T-helper 22 cell (primary cell): Measurements from ENCODE around the gene TGFBR3.

Source experiments
- DNase-seq: peaks from one replicate; pipeline ENCODE4 v3.0.0-alpha.2; 2020; ENCODE audit warnings: low read depth

Gene TGFBR3

DNA sequence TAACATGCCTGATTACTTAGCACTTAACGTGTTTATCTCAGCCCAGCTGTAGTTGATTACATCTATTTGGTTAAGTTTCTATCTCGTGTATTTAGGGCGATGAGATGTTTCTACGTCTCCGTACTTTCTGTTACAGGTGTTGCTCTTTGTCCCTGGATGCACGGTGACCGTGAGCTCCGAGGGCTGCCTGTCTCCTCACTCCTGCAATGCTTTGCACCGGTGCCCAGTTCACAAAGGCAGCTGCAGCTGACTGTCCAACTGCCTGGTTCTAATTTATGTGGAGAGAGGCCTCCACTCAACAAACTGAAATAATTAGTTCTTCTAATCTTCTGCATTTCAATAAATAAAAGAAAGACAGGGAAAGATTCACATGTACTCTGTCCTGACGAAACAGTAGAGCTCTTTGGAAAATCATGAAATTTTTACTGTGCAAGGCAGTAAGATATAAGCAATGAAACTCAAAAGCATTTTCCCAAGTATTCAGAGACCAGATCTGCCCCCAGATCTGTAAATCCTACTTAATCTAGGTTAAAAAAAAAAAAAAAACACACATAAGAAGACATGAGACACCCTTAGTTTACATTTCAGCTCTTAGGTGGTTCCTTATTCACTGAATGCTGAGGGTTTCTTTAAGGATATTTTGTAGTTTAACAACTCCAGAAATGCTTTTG, 108.2 kb downstream of the TGFBR3 start:
- no peak for DNase-seq

DNA sequence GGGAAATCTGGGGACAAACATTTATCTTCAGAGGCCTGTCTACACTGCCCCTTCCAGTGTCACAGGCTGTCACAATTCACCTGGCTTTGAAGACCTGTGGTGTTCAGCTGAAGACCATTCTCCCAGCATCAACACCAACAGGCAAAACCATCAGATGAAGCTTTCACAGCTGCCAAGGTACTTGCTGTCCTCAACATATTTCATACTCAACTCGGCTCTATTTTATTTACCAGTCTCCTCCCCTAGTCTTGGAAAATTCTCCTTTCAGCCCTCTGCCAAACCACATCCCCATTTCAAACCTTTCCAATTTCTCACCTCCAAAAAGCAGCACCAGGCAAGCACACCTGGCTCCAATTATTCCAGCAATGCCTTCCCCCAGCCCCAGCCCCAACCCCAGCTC, 108.8 kb downstream of the TGFBR3 start:
- no peak for DNase-seq

DNA sequence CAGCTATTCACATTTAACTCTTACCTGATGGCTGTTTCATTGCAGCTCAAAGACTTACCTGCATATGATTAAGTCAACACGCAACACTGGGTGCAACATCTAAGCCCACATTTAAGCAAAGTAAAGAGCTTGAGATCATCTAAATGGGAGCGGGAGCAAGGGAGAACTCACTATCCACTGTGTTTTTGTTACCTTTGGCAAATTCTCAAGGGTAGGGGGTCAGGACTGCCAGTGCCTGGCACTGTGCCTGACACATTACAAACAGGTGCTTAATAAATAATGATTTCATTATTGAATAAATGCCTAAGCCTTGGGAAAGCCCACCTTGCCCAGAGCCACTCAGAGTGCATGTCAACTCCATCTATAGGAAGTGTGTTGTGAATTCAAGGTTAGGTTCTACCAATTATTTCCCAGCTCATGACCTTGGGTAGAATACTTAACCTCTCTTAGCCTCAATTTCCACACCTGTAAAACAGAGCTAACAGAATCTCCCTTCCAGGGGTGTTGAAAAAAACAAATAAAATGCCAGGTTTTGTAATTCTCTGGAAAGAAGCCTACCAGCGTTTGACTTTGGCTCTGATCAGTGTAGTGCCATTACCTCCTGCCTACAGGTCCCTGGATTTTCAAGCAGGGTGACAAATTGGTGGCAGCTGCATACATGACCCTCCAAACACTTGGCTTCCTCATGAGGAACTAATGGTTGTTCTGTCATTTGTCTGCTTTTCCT, 109.7 kb downstream of the TGFBR3 start:
- DNase-seq: no peak

DNA sequence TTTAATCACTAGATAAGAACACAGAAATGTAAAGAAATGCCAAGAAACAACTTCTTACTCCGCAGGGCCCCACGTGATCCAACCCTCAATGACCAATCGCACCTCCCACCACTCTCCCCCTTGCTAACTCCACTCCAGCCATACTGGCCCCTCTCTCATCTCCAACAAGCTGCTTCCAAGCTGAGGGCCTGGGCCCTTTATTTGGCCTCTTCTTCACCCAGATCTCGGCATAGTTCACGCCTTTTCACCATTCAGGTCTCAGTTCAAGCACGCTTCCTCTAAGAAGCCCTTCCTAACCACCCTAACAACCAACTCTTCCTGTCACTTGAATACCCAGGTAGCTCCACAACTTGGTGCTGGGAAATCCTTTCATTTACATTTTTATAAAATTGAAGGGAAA, 110.7 kb downstream of the TGFBR3 start:
- no peak for DNase-seq

DNA sequence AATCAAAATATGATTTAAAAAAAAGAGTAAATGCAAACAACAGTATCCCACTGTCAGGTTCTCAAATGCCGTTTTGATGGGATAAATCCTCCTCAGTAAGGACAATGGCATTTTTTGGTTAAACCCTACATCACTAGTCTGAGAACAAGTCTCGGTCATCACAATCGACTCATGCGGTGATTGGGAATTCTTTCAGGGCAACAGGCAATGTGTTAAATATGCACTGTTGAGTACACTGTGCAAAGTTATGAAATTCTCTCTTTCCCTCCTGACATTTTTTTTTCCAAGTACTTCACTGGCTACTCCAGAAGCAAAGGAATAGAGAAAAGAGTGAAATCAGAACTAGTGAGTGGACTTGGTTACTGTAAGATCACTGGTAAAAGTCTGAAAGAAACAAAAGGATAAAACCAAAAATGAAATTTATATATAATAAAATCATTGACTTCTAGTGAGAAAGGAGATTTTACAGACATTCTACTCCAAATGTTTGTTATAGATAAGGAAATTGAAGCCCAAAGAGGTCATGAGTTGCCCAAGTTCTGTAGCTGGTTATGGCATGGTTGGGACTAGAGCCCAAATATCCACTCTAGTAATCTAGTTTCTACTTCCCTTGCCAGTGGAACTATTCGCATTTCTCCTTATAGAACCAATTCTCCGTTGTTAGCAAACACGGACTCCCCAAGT, 111.3 kb downstream of the TGFBR3 start:
- no peak for DNase-seq

DNA sequence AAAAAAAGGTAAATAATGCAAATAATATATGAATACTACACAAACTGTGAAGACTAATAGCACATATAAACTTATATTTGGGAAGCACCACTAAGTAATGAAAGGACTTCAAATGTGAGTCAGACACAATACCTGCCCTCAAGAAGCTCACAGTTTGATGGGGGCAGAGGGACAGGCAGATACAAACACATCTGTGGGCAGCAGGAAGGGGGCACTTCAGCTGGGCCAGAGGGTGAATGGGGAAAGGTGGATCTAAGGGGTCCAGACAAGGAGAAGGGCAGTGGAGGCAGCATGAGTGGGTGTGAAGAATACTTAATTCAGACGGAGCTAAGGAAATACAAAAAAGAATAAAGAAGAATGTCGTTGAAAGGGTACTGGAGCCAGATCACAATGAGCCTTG, 114.2 kb downstream of the TGFBR3 start:
- no peak for DNase-seq

DNA sequence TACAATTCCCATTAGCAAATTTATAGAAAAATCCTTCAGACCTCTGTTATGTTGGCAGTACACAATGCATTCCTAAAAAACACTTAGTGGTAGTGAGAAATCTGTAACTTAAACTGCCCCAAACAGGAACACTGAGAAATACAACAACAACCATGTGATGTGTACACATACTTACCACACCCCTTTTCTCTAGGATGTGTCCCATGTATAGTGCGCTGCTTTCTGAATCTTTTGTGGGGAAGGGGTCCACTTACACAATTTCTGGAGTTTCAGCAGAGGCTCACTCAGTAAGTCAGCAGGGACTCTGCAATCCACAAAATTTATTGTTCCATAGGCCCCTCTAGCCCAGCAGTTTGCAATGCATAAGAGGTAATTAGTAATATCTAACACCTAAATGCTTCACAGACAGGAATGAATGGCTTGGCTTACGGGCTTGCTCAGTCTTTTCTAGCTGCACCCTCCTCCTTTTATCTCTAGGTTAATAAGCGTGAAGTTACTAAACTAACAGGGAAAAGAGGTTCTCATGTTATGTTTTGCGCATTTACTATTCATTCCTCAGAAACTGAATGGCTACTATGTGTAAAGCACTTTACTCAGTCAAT, 115.2 kb downstream of the TGFBR3 start:
- DNase-seq: no peak

DNA sequence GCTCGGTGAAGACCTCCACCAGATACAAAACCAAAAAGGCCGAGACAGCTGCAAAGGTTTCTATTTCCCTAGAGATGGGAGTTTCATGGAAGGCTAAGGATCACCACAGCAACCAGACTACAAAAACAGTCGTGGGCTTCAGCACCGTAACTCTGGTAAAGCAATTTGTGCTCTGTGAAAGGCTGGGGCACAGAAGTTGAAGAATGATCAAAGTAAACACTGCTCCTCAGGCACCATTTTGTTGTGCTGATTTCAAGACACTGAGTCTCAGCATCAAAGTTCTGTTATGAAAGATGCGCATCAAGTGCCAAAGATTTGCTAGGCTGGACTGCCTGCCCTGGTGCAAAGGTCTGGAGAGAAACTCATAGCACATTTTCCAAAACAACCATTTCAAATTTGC, 116.2 kb downstream of the TGFBR3 start:
- no peak for DNase-seq

DNA sequence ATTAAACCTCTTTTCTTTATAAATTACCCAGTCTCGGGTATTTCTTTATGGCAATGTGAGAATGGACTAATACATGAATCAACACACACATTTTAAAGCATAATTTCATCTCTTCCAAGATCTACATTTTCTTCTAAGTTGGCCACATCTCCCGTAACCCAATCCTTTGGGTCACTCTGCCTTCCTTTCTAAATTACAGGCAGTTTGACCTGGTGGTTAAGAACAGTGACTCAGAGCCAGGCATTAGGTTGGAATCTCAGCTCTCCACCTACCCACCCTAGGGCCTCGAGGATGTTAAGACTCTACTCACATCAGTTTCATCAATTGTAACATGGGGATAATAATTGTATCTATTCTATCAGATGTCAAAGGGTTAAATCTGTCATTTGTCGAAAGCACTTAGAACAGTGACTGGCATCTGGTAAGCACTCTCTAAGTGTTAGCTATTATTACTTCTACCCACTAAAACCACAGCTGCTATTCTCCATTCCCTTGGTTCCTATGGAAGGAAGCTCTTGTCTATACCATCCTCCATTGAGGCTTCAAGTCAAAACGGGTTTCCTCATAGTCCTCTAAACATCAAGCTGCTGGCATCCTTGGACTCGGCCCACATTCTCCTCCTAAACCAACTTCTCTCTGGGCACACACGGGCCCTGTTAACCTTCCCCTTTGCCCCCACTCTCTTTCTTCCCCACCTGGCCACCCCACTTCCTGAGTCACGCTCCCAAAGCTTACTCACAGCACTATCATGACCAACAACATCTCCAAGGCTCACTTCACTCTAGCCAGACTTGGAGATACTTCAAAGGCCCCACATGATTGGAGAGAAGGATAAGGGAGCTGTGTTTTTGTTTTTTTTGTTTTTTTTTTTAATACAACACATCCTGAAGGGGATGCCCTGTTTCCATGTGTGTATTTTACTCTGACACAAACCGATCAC, 116.9 kb downstream of the TGFBR3 start:
- DNase-seq: no peak

DNA sequence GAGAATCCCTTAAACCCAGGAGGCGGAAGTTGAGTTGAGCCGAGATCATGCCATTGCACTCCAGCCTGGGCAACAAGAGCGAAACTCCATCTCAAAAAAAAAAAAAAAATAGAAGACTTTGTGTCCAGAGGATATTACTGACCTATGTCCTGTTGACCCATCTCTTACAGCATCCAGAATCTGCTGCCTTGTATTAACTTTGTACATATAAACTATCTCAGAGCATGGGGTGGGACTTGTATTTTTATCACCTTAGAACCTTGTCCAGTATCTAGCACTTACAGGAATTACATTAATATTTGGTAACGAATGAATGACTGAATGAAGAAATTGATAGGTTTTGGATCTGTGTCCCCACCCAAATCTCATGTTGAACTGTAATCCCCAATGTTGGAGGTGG, 117.8 kb downstream of the TGFBR3 start:
- no peak for DNase-seq

DNA sequence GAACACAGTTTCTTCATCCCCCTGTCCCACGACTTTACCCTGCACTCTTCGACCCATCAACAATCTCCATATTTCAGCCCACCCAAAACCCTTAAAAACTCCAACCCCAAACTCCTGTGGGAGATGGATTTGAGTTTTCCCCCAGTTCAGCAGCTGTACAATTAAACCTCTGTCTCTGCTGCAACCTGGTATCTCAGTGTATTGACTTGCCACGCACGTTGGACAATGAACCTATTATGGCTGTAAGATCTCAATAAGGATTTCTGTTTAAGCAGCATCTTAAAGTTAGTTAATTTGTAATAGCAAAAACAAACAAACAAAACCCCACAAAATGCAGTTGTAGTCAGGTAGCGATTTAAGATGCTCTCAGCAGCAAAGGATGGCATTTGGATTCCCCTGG, 119.1 kb downstream of the TGFBR3 start:
- no peak for DNase-seq

DNA sequence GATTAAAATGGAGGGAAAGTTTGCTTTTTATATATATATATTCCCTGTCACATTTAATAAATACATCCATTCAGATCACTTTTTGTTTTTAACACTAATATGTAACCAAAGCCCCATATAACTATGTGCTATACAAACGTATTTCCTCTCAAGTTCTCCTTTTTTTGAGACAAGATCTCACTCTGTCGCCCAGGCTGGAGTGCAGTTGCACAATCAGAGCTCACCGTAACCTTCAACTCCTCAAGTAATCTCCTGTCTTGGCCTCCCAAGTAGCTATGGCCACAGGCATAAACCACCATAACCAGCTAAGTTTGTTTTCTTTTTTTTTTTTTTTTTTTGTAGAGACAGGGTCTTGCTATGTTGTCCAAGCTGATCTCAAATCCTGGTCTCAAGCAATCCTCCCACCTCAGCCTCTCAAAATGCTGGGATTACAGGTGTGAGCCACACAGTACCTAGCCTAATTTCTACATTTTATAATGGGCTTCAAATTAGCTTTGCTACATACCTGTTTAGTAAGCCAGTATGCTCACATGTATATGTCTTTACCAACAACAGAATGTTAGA, 120.0 kb downstream of the TGFBR3 start:
- DNase-seq: no peak

DNA sequence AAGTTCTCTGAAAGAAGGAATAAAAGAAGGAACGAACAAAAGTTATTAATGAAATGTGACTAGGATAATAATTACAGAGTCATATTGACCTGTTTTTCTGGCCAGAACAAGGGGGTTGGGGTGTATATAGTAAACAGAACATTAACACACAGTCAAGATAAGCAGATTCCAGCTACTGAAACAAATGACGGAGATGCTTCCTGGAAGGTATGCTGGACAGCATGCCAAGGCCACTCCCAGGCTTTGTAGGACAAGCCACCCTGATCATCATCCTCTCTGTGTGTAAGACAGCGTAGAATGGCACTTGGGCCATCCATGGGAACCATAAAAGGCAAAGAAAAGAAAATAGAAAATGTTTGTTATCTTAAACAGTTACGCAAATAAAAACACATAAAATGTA, 120.7 kb downstream of the TGFBR3 start:
- DNase-seq: no peak

DNA sequence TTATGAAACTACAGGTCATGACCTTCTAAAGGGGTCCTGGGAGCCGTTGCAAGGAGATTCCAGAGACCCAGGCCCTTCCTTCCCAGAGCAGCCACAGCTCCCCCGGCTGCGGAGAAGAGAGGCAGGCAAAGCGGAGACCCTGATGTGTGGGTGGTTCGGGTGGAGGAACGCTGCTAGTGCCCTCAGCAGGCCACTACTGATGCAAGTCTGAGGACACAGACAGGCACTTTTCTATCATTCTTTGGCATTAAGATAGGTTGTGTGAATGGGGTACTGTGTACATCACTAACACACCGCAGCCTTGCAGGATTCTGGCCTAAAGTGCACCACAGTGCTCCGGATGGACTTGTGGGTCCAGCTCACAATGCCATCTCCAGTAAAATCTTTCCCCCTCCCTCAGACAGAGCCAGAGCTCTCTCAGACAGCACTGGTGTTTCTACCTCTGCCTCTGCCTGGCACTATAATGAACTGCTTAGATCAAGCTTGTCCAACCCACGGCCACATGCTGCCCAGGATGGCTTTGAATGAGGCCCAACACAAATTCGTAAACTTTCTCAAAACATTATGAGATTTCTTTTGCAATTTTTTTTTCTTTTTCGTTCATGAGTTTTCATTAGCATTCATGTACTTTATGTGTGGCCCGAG, 121.4 kb downstream of the TGFBR3 start:
- DNase-seq: no peak

DNA sequence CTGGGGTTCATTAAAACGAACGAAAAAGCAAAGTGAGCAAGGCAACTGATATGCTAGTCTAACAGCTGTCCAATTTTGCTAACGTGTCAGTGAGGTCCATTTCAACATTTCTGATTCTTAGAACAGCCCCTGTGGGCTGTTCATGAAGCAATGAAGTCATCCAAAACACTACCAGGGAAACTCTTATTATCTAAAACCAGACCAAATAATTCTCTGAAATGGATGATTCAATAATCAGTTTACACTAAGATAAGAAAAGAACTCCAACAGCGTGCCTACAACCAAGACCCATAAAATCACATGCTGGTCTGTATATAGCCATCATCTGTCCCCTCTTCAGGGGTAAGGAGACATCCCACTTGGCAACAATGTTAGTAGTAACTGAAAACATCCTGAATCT, 122.7 kb downstream of the TGFBR3 start:
- no peak for DNase-seq

DNA sequence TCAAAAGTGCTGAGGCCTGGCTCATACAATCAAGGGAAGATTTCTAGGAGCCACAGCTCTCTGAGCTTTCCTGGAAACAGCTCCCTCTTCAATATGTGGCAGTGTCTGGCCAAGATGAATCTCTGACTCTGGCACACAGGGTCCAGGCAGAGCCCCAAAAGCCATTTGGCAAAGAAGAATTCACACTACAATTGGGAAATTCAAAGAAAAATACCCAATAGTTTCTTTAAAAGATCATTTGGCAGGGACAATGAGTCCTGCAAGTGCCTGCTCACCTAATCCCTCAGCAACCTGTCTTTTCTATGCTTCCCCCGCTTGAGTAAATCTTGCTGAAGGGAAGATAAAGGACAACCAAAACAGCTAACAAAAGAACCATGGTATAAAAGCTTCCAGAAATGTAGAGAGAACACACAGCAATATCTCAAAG, 124.6 kb downstream of the TGFBR3 start:
- no peak for DNase-seq

DNA sequence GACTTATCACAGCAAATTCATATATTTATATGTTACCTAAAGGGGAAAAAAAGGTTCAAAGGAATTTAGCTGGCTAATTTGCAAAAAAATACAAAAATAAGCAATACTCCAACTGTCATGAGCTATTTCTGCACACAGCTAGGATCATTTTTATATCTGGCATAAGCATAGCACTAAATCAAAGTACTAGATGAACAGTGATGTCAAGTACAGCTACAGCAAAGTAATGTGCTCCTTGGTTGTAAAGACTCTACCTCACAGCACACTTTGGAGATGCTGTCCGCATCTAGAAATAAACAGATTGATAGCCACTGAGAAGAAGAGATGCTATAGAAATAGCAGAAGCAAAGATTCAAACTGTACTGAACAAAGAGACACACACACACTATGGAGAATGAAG, 125.4 kb downstream of the TGFBR3 start:
- no peak for DNase-seq

DNA sequence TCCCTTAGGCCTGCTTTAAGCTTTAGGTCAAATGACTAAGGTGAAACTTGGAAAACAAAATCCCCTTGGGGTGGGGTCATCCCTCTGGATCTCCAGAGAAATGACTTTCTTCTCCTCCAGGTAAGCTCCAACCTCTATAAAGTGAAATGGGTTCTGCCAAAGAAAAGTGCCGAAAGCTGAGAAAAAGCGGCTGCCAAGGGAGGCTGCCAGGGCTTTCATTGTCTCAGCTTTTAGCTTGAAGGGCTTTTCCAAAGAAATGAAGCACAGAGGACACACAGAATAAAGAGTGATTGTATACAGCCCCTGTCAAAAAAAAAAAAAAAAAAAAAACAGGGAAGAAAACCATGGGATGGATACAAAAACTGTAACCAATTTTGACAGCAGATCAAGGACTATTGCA, 126.9 kb downstream of the TGFBR3 start:
- DNase-seq: no peak

DNA sequence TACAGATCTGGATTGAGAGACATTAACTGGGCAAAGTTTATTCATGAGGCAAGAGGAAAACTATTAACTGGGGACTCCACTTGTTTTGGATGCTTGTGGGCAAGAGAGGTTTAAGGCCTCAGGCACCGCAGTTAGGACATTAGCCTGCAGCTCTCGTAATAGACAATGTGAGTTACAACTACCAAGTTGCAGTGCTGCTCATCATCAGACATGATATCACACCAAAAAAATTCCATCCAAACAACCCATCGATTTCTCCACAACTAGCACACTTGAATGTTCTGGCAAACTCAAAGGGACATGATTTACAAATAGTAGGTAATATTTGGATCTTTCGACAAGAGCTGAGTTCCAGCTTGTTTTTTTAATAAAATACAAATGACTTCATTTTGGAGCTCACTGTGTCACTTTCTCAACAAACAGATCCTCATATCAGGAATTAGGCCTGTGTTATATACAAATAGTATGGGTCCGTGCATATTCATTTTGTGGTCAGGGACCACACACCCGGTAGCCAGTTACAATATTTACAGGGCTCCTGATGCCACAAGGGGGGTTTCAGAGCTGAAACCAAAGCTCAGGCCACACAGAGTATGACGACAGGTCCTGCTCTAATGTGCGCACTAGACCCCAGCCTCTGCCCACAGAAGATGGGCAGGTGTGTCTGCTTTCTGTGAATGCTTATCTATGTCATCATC, 128.0 kb downstream of the TGFBR3 start:
- DNase-seq: no peak

DNA sequence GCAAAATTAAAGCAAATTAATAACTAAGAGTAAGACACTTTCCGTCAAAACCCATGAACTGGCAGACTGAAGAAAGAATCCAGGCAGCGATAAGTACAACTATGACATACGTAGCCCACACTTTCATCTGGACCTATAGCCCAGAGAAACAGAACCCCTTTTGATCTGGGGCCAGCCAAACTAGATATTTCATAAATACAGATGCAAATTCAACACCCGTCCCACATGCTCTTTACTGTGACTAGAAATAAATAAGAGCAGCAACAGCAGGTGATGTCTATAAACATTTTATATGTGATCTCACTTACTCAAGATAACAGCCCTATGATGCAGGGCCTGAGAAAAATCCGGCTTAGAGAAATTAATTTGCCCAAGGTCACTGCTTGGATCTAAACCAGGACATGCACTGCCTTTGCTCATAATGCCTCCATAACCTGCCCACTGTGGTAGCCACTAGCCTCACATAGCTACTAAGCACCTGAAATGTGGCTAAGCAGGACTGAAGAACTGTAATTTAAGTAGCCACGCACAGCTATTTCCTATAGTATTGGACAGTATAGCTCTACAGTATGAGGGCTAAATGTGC, 130.2 kb downstream of the TGFBR3 start:
- DNase-seq: no peak
